HG02610 (cell line): ENCODE results near the gene PCID2.

ENCODE experiments used
- ATAC-seq: cut with Tn5 transposase; IDR thresholded peaks from one replicate; pipeline ENCODE4 v1.9.1; 2021; ENCODE audit warnings: mild to moderate bottlenecking, moderate library complexity; ENCODE audit not compliant: unreplicated experiment

The PCID2 gene

DNA sequence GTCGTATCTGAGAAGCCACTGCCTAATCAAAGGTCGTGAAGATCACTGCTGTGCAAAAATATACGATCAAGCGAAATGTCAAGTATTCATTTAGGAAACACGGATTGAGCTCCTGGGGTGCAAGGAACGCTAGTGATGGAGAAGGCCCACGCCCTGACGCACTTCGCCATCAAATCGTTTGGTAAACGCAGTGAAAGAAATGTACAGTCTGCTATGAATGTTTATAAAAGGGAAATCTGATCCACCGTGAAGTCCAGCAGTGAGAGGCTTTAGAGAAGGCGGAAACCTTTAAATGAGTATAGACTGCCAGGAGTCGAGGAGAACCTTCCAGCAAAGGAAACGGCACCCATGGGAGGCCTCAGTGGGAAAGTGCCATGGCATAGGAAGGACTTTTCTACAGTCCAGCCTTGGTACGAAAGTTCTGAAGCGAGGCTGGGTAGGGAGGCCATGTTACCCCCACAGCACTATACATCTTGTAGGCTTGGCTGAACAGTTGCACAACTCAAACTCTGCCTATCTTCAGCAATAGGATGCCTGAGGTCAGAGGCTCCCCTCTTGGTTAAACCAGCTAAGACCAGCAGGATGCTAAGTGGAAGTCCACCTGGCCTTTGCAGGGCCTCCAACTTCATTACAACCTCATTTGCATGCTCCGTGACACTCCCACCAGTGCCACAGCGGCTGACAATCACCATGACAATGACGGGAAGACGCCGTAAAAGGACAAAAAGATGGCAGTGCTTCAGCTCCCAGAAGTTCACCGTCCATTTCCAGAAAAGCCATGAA lies 20.4 kb downstream of the PCID2 start:
- no peak for ATAC-seq

DNA sequence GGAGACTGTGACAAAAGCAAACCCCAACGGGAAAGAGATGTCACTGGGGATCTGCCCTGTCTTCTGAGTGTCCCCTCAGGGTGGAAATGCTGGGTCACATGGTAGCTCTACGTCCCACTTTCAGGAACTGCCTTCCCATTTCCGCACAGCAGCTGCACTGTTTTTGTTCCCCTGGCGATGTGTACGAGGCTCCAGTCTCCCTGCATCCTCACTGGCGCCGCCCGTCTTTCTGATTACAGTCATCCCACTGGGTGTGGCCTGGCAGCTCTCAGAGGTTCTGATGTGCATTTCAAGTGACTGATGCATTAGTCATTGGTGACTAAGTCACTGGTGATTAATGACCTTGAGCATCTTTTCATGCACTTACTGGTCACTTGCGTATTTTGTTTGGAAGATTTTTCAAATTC lies 21.2 kb downstream of the PCID2 start:
- no peak for ATAC-seq

DNA sequence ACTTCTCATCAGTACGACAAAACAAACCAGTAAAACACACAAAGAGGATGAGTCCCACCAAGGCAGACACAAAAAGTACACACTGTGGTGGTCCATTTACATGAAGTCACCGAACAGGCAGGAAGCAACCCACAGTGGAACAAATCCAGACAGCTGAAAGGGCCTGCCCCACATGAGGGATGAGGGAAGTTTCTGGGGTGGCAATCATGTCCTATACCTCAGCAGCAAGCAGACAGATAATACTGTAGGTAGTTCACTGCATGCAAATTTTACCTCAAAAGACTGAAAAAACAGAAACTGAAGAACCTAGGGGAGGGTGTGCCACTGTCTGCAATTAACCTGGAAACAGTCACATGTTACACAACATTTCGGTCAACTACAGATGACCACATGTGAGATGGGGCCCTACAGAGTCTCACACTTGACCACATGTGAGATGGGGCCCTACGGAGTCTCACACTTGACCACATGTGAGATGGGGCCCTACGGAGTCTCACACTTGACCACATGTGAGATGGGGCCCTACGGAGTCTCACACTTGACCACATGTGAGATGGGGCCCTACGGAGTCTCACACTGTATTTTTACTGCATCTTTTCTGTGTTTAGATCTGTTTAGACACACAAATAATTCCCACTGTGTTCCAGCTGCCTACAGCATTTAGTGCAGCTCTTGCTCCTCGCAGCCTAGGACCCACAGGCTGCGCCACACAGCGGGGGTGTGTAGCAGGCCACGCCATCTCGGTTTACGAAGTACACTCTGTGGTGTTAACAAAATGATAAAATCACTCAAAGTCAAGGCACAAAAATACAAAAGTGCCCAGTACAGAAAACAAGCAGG lies 22.2 kb downstream of the PCID2 start:
- ATAC-seq = peak; percentile 90

DNA sequence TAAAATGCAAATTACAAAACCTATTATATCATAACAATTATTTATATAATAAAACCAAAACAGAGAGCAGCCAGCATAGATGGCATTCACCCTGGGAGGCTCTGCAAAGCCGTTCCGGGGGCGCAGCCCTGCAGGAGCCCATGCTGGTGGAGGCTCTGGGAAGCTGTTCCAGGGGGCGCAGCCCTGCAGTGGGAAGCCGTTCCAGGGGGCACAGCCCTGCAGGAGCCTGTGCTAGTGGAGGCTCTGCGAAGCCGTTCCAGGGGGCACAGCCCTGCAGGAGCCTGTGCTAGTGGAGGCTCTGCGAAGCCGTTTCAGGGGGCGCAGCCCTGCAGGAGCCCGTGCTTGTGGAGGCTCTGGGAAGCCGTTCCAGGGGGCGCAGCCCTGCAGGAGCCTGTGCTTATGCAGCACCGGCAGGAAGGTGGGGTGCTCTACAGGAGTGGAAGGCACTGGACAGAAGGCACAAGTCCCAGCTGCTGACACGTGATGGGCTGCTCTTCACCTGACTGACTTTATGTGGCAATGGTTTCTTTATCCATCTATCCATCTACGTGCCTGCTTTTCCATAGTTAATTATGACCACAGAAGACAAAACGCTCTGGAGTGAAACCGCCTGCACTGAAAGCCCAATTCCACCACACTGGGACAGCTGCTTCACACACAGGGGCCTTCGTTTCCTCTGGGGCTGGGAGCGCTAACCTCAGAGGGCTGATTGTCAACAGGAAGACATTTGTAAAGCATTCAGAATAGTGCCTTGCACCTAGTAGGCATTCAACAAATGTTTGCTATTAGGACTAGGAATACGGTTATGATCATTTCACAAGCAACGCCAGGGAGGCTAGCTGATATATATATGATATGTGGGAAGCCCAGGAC lies 23.7 kb downstream of the PCID2 start:
- no peak for ATAC-seq

DNA sequence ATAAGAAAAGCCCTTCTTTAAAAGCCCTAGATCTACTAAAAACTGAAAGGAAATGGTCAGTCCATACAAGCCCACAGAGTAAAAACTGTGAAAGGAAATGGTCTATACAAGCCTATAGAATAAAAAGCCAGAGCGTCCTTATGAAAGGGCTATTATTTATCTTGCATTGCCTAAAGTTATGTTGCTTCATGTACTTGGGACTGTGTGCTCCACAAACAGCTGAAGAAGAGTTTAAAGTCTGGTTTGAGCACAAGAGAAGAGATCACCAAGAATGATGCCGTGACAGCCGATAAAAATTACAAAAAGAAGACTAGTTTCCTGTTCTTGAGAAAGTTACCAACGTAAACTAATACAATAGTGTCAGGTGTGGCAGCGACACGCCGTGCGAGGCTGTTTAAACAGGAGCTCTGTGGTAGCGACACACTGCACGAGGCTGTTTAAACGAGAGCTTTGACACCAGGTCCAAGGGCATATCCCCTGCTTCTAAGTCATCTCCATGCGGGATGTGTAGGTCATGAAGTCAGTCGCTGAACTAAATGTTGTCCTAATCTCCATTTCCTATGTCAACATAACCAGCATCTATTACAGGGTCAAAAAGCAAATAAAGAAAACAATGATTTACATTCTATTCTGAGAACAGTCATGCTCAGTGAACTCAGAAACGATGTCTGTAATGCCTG lies 24.9 kb downstream of the PCID2 start:
- ATAC-seq = no peak

DNA sequence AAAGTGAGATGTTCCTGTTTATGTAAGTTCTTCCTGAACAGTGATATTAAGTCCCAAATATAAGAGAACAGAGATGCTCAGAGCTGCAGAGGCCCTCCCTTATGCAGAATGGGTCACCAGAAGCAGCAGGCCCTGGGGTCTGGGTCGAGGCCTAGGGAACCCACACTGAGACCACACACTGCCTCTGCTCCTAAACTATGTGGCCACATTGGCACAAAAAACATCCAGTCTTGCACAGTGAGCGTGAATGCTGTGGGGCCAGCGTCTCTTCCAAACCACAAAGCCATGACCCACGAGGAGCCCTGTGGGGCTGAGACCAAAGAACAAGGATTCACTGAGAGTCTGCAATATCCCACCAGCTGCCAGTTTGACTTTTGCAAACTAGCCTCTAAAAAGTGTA lies 26.4 kb downstream of the PCID2 start:
- no peak for ATAC-seq

DNA sequence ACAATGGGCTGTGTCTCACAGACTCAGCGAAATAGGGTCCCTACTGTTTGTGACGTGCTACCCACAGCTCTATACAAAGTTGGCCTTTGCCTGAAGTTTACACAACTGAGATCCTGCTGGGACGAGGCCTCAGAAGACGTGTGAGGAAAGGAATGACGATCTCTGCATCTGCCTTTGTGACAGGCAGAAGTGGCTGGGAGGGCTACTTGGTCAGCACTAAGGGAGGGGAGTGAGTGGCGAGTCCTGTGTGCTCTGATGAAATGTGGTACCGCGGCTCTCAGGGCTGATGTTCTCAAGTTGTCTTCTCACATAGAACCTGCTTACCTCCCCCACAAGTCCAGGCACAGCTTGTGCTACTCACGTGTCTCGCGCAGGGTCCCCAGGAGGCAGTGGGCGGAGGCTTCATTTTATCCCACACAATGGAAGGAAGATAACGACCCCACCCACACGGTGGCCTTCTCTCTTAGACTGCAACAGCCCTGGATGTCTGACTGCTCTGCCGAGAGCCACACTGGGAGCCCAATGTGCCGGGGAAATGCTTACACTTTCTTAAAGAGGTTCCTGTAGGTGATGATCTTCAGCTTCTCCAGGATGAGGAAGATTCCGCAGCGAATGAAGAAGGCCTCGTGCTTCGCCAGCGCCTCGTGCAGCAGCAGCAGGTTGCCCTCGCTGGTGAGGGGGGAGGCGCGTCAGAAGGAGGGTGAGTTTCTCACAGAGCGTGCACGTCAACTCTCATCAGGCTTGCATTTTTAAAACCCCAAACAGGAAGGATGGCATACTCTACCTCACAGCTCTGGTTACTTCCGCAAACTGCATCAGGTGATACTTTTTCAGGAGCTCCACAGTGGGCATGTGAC lies 28.9 kb downstream of the PCID2 start:
- no peak for ATAC-seq

DNA sequence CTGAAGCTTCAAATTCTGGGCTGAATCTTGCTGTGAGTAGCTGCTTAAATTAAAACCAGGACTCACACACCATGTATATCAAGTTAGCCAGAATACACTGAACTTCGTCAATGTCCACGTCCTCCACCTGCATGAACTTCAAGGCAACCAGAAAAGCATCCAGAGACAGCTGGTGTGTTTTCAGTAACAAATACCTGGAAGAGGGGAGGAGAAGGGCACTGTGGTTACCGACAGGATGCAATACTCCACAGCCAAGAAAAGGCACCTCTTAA lies 29.6 kb downstream of the PCID2 start:
- ATAC-seq = no peak

DNA sequence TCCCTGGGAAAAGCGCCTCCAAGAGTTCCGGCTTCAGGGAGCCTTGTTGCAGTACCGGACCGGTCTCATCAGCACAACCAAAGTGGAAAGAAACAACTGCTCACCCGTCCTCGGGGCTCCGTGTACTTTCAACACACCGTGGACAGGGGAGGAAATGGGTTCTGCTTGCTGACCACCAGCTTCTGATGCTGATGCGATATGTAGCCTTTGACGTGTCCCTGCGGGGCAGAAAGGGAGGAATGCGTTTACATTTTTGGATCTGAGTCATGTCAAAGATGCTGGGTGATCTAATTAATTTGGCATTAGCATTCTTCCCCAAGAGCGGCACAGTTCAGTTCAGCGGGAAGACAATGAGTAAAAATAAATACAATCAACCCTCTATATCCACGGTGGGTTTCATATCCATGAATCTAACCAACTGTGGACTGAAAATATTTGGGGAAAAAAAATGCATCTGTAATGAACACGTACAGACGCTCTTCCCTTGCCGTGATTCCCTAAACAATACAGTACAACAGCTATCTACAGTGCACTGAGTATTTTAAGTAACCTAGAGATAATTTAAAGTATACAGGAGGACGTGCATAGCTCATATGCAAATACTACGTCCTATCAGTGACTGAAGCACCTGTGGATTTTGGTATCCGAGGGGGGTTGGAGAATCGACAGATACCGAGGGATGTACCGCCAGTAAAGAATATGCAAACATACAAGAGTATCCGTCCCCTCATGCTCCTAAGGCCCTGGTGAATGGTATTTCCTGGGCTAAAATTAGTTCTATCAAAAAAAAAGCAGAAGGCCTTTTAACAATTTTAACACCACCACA lies 30.2 kb downstream of the PCID2 start:
- ATAC-seq = no peak

DNA sequence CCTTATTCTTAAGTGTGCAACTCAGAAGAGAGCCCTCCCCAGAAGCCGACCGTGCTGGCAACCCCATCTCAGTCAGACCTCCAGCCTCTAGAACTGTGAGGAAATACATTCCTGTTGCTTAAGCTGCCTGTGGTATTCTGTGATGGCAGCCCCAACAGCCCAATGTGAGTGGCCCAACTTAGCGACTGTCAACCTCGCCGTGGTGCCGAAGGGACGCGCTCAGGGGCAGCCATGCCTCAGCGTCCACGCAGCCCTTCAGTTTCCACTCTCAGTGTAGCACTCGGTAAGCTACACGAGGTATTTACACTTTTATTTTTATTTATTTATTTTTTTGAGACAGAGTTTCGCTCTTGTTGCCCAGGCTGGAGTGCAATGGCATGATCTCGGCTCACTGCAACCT lies 31.6 kb downstream of the PCID2 start:
- ATAC-seq = no peak

DNA sequence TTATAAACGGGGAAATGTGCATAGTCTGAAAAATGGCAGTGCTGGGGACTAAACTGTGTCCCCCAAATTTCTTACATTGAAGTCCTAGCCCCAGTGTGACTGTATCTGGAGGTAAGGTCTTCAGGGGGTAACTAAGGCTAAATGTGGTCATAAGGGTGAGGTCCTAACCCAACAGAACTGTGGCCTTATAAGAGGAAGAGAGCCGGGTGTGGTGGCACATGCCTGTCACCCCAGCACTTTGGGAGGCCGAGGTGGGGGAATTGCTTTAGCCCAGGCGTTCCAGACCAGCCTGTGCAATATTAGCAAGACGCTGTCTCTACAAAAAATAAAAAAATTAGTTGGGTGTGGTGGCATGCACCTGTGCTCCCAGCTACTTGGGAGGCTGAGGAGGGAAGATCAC lies 32.2 kb downstream of the PCID2 start:
- ATAC-seq = no peak

DNA sequence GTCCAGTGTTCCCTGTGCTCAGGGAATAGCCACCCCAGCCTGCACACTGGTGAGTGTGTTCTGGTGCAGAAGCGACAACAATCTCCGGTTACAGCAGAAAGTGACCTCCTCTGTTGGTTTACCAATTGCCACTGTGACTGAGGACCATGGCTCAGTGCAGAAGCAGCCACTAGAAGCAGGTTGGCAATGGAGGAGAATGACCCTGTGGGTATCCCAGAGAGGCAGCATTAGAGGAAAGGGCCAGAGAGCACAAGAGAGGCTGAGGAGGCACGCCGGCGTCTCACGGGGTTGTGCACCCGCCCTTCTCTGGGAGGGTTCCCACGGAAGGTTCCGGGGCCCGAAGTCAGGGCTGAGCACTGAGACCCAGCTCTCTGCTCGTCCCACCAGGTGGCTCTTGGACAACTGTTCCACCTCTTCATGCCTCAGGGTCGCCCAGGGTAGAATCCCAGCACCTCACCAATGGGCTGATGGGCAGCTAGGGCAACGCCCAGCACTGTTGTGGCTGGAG lies 36.0 kb downstream of the PCID2 start:
- ATAC-seq = no peak

DNA sequence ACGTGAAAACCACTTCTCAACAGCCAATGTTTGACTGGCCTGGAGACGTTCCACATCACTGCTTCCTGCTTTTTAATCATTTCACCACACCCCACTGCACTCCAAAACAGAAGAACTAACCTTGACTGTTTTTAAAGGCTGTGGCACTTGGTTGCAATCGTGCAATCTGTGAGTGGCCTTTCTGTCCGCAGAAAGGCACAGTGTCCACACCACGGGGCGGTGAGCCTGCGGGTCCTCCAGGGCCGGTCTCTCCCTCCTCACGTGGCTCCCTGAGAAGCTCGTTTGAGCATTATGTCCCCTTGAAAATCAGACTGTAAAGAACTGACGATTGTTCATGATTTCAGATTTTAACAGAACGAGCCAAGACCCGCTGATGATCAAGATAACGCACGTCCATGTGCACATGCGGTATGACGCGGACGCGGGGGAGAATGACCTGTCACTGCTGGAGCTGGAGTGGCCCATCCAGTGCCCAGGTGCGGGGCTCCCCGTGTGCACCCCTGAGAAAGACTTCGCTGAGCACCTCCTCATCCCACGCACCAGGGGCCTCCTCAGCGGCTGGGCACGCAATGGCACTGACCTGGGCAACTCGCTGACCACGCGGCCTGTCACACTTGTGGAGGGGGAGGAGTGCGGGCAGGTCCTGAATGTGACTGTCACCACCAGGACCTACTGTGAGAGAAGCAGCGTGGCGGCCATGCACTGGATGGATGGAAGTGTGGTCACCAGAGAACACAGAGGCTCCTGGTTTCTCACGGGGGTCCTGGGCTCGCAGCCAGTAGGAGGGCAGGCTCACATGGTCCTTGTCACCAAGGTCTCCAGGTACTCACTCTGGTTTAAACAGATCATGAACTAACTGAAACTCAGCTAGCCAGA lies 37.0 kb downstream of the PCID2 start:
- no peak for ATAC-seq

DNA sequence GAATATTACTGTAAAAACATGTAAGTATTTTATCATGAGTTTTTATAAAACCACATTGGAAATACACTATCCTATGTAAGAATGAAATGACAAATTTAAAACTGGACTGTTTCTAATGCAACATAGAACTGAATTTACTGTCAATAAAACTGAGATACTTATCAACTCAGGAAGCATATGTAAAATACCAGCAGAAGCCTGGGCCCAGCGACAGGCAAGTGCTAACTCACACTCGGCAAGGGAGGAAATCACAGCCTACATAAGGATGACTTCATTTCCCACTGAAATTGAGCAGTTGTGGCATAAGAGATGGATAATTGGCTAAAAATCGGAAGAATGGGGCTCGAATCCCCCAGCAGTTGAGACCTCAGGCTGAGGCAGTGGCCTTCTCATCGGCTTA lies 38.0 kb downstream of the PCID2 start:
- ATAC-seq = no peak

DNA sequence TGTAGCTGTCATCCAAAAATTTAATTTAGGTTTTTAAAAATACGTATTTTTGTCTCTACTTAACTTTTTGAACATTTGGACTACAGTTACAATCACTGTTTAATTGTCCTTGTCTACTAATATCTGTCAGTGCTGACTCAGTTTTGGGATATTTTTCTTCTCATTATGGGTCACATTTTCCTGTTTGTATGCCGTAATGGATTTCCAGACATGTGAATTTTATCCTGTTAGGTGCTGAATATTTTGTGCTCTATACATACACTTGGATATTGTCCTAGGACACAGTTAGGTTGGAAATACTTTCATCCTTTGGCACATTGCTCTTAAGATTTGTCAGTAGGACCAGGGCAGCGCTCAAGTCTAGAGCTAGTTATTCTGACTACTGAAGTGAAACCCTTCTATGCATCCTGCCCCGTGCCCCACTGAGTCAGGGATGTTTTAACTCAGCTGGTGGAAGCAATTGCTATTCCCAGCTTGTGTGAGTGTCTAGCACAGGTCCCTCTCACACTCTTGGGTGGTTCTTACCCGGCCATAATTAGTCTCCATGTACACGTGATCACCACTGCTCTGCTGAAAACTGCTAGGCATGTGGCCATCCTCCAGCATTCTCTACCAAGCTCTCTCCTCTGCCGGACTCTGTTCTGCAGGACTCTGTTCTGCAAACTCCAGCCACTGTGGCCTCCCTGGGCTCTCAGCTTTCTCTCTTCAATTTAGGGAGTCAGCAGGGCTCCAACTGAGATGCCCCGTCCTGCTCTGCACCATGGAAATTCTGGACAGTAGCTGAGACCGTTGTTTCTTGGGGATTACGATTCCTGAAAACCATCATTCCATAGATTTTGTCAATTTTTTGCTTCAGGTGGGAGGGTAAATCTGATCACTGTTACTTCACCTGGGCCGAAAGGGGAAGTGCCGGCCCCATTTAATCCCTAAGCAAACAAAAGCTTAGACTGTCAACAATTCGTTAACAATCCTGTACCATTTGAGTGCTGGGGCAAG lies 38.9 kb downstream of the PCID2 start:
- no peak for ATAC-seq

DNA sequence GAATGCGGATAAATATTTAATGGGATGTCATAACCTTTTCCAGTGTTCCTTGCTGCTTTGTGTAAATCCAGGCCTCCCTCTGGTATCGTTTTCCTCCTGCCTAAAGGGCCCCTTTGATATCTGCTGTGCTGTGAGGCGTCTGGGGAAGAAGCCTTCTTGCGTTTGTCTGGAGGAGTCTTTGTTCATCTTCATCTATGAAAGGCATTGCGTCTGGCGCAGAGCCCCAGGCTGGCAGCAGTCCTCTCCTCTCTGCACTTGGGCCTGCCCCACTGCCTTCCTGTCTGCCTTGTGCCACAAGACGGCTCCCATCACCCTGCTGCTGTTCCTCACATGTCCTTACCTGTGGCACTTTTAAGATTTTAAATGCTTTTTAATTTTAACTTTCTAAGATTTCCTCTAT lies 40.3 kb downstream of the PCID2 start:
- ATAC-seq = no peak

DNA sequence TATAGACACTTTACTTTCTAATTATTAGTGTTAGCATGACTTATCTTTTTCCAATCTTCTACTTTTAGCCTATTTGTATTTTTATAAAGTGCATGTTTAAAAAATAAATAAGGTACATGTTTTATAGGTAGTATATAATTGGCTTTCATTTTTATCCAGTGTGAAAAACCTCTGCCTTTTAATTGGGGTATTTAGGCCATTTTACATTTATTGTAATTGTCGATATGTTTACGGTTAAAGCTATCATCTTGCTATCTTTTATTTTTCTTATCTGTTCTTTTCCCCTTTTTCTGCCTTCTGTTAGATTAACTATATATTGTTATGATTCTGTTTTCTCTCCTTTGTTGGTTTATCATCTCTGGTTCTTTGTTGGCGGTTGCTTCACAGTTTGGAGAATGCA lies 40.9 kb downstream of the PCID2 start:
- ATAC-seq = no peak
